Nephron progenitor cell (in vitro differentiated cells): Measurements from ENCODE around the gene STX16.

Experiments used
- DNase-seq: peaks from one replicate; pipeline ENCODE4 v3.0.0; 2021
- H3K27ac Mint-ChIP-seq: 2 replicates; pipeline ENCODE4 v1.8.0; 2021; ENCODE audit warnings: mild to moderate bottlenecking, moderate library complexity, mixed read lengths
- H3K27me3 Mint-ChIP-seq: 2 replicates; pipeline ENCODE4 v1.8.0; 2021; ENCODE audit warnings: mild to moderate bottlenecking, low read depth, mixed read lengths; ENCODE audit not compliant: poor library complexity
- H3K36me3 Mint-ChIP-seq: 2 replicates; pipeline ENCODE4 v1.8.0; 2021; ENCODE audit warnings: low read depth, mixed read lengths
- H3K4me1 Mint-ChIP-seq: 2 replicates; pipeline ENCODE4 v1.8.0; 2021; ENCODE audit warnings: mixed read lengths
- H3K4me3 Mint-ChIP-seq: 2 replicates; pipeline ENCODE4 v1.8.0; 2021; ENCODE audit warnings: mild to moderate bottlenecking, moderate library complexity, mixed read lengths
- H3K9me3 Mint-ChIP-seq: 2 replicates; pipeline ENCODE4 v1.8.0; 2021; ENCODE audit warnings: mild to moderate bottlenecking, moderate library complexity, mixed read lengths
- CTCF ChIP-seq: fragments of 200-600 bp; sonication (generic); IDR thresholded peaks from 2 replicates; pipeline ENCODE4 v1.5.0; 2021; ENCODE audit warnings: antibody characterized with exemption

Gene STX16

GRCh38 chr20:58652606-58653294 lies 1.7 kb downstream of the STX16 start:
- no peaks in the 10 kb centered on the region for H3K36me3 Mint-ChIP-seq
- peaks cover 13% of the 10 kb centered on the region for H3K27me3 Mint-ChIP-seq
- peaks cover 63% of the 10 kb centered on the region for H3K4me1 Mint-ChIP-seq
- H3K27ac Mint-ChIP-seq: peak overlapping the region; percentile 99
- H3K4me3 Mint-ChIP-seq: peak overlapping the region; percentile 99
- no peak for TF ChIP-seq CTCF
- no peaks in the 10 kb centered on the region for H3K9me3 Mint-ChIP-seq
- DNase-seq: no peak

- Mint-ChIP-seq H3K9me3 (no peaks in the 10 kb centered on the region), H3K27me3 (peaks cover 3% of the 10 kb centered on the region), H3K4me3 (no peak overlapping the region), H3K27ac (no peak overlapping the region), H3K36me3 (no peaks in the 10 kb centered on the region), H3K4me1 (peaks cover 70% of the 10 kb centered on the region)
- TF ChIP-seq CTCF: no peak
- DNase-seq: no peak
Observed at GRCh38 chr20:58654337-58654736, 3.3 kb downstream of the STX16 start.

GRCh38 chr20:58655328-58656107 lies 4.4 kb downstream of the STX16 start:
- Mint-ChIP-seq H3K27me3 (no peaks in the 10 kb centered on the region), H3K27ac (no peak overlapping the region), H3K9me3 (no peaks in the 10 kb centered on the region), H3K36me3 (no peaks in the 10 kb centered on the region), H3K4me1 (peaks cover 79% of the 10 kb centered on the region), H3K4me3 (peak overlapping the region; percentile 45)
- DNase-seq: no peak
- no peak for TF ChIP-seq CTCF

GRCh38 chr20:58656831-58657230 lies 5.7 kb downstream of the STX16 start:
- Mint-ChIP-seq H3K27ac (no peak overlapping the region), H3K9me3 (no peaks in the 10 kb centered on the region), H3K4me3 (peak overlapping the region; percentile 37), H3K36me3 (peaks cover 7% of the 10 kb centered on the region), H3K27me3 (no peaks in the 10 kb centered on the region), H3K4me1 (peaks cover 85% of the 10 kb centered on the region)
- TF ChIP-seq CTCF: no peak
- no peak for DNase-seq

GRCh38 chr20:58657262-58657661 lies 6.2 kb downstream of the STX16 start:
- Mint-ChIP-seq H3K27ac (no peak overlapping the region), H3K27me3 (no peaks in the 10 kb centered on the region), H3K4me3 (no peak overlapping the region), H3K36me3 (peaks cover 11% of the 10 kb centered on the region), H3K9me3 (no peaks in the 10 kb centered on the region), H3K4me1 (peaks cover 89% of the 10 kb centered on the region)
- no peak for DNase-seq
- TF ChIP-seq CTCF: no peak
